ENCODE results near the gene ZBTB47. TPM values are rescaled to one million over a fixed set of nuclear protein-coding genes. Genes with fewer than 3 reads are reported as not detected.

ZBTB47 gene
- total and polyA plus RNA-seq, 2 donors (not counting 1 experiment from before 2014, with no cell fraction given) = 15.6 to 49.4 TPM

- peaks cover 21% of the 10 kb centered on the region for H3K36me3 ChIP-seq (ENCODE audit: control insufficient read depth, insufficient read depth, low read length)
Observed at GRCh38 chr3:42633544-42633943, 20.0 kb upstream of the ZBTB47 start.

DNA sequence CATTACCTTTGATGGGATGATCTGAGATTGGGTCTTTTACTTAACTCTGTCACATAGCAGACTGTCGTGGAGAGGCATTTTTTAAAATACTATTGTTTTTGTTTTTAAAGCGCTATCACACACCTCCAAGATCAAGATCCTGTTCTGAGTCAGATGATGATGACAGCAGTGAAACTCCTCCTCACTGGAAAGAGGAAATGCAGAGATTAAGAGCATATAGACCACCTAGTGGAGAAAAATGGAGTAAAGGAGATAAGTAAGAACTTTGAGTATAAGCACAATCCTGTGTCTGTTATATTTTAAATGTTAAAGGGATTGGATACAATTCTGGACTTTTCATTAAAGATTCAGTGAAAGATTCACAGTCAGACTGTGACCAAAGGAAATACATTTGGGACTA is 18.4 kb upstream of the ZBTB47 start:
- Histone ChIP-seq H3K27me3 (ENCODE audit: control insufficient read depth, insufficient read depth, low read length) (no peaks in the 10 kb centered on the region), H3K9ac (ENCODE audit: insufficient read depth, low read length) (no peak overlapping the region), H3K4me2 (ENCODE audit: extremely low read depth, insufficient read depth, low read length) (no peak overlapping the region), H3K36me3 (ENCODE audit: control insufficient read depth, insufficient read depth, low read length) (peaks cover 26% of the 10 kb centered on the region), H3K9me3 (ENCODE audit: control insufficient read depth, insufficient read depth, low read depth, low read length) (no peaks in the 10 kb centered on the region), H4K20me1 (ENCODE audit: control insufficient read depth, extremely low read depth, insufficient read depth, low read length) (no peaks in the 10 kb centered on the region), H3K4me3 (replicated peaks in 1 of 4; ENCODE audit: control extremely low read depth in 1 of 4, insufficient read depth in 1 of 4, low read depth in 3 of 4, low read length in 4 of 4) (no peak overlapping the region), H3K4me1 (ENCODE audit: control insufficient read depth, extremely low read depth, insufficient read depth, low read length) (peaks cover 4% of the 10 kb centered on the region), H3K79me2 (ENCODE audit: control insufficient read depth, insufficient read depth, low read length) (no peaks in the 10 kb centered on the region), H3K27ac (ENCODE audit: insufficient read depth, low read length) (no peak overlapping the region), H2AFZ (ENCODE audit: low read length) (no peak overlapping the region)
- no peak for TF ChIP-seq EZH2 (IDR thresholded peaks at IDR 0.05; ENCODE audit: low read length, missing control alignments)
- TF ChIP-seq, protein P1, sequence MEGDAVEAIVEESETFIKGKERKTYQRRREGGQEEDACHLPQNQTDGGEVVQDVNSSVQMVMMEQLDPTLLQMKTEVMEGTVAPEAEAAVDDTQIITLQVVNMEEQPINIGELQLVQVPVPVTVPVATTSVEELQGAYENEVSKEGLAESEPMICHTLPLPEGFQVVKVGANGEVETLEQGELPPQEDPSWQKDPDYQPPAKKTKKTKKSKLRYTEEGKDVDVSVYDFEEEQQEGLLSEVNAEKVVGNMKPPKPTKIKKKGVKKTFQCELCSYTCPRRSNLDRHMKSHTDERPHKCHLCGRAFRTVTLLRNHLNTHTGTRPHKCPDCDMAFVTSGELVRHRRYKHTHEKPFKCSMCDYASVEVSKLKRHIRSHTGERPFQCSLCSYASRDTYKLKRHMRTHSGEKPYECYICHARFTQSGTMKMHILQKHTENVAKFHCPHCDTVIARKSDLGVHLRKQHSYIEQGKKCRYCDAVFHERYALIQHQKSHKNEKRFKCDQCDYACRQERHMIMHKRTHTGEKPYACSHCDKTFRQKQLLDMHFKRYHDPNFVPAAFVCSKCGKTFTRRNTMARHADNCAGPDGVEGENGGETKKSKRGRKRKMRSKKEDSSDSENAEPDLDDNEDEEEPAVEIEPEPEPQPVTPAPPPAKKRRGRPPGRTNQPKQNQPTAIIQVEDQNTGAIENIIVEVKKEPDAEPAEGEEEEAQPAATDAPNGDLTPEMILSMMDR (conservative IDR thresholded peaks at IDR 0.05 in 1 of 2, IDR thresholded peaks at IDR 0.05 in 1 of 2; ENCODE audit: low read depth in 1 of 2, low read length in 2 of 2) = no peak
- DNase-seq (ENCODE audit: low read depth in 2 of 2) = peak; percentile 27 to 35

More at GRCh38 chr3:42633544-42633943, 20.0 kb upstream of the ZBTB47 start:
- Histone ChIP-seq H2AFZ (ENCODE audit: low read length) (no peak overlapping the region), H3K9ac (ENCODE audit: insufficient read depth, low read length) (no peak overlapping the region), H3K27me3 (ENCODE audit: control insufficient read depth, insufficient read depth, low read length) (no peaks in the 10 kb centered on the region), H4K20me1 (ENCODE audit: control insufficient read depth, extremely low read depth, insufficient read depth, low read length) (no peaks in the 10 kb centered on the region), H3K4me2 (ENCODE audit: extremely low read depth, insufficient read depth, low read length) (no peak overlapping the region), H3K4me3 (replicated peaks in 1 of 4; ENCODE audit: control extremely low read depth in 1 of 4, insufficient read depth in 1 of 4, low read depth in 3 of 4, low read length in 4 of 4) (no peak overlapping the region), H3K27ac (ENCODE audit: insufficient read depth, low read length) (no peak overlapping the region), H3K79me2 (ENCODE audit: control insufficient read depth, insufficient read depth, low read length) (no peaks in the 10 kb centered on the region), H3K4me1 (ENCODE audit: control insufficient read depth, extremely low read depth, insufficient read depth, low read length) (peaks cover 4% of the 10 kb centered on the region), H3K9me3 (ENCODE audit: control insufficient read depth, insufficient read depth, low read depth, low read length) (no peaks in the 10 kb centered on the region)
- DNase-seq (ENCODE audit: low read depth in 2 of 2) = peak in 1 of 2 donors; percentile 17
- TF ChIP-seq, protein P1 (conservative IDR thresholded peaks at IDR 0.05 in 1 of 2, IDR thresholded peaks at IDR 0.05 in 1 of 2; ENCODE audit: low read depth in 1 of 2, low read length in 2 of 2) = no peak
- no peak for TF ChIP-seq EZH2 (IDR thresholded peaks at IDR 0.05; ENCODE audit: low read length, missing control alignments)

GRCh38 chr3:42637001-42637400 is 16.5 kb upstream of the ZBTB47 start:
- no peak overlapping the region for H2AFZ ChIP-seq (ENCODE audit: low read length)
- H3K79me2 ChIP-seq (ENCODE audit: control insufficient read depth, insufficient read depth, low read length) = peaks cover 4% of the 10 kb centered on the region
- DNase-seq (ENCODE audit: low read depth in 2 of 2) = no peak
- H4K20me1 ChIP-seq (ENCODE audit: control insufficient read depth, extremely low read depth, insufficient read depth, low read length) = no peaks in the 10 kb centered on the region
- H3K27ac ChIP-seq (ENCODE audit: insufficient read depth, low read length) = no peak overlapping the region
- H3K4me2 ChIP-seq (ENCODE audit: extremely low read depth, insufficient read depth, low read length) = no peak overlapping the region
- H3K36me3 ChIP-seq (ENCODE audit: control insufficient read depth, insufficient read depth, low read length) = peaks cover 23% of the 10 kb centered on the region
- TF ChIP-seq EZH2 (IDR thresholded peaks at IDR 0.05; ENCODE audit: low read length, missing control alignments) = no peak
- TF ChIP-seq, protein P1 (conservative IDR thresholded peaks at IDR 0.05 in 1 of 2, IDR thresholded peaks at IDR 0.05 in 1 of 2; ENCODE audit: low read depth in 1 of 2, low read length in 2 of 2) = no peak
- H3K27me3 ChIP-seq (ENCODE audit: control insufficient read depth, insufficient read depth, low read length) = no peaks in the 10 kb centered on the region
- H3K4me3 ChIP-seq (replicated peaks in 1 of 4; ENCODE audit: control extremely low read depth in 1 of 4, insufficient read depth in 1 of 4, low read depth in 3 of 4, low read length in 4 of 4) = no peak overlapping the region
- no peak overlapping the region for H3K9ac ChIP-seq (ENCODE audit: insufficient read depth, low read length)
- no peaks in the 10 kb centered on the region for H3K4me1 ChIP-seq (ENCODE audit: control insufficient read depth, extremely low read depth, insufficient read depth, low read length)
- no peaks in the 10 kb centered on the region for H3K9me3 ChIP-seq (ENCODE audit: control insufficient read depth, insufficient read depth, low read depth, low read length)

Data from fibroblast of lung (primary cell).